PC-9 (cell line): ENCODE measurements around the gene IP6K3.

Source experiments
- CTCF ChIP-seq: fragments of 200-600 bp; sonication (generic); conservative IDR thresholded peaks from 2 replicates; pipeline ENCODE4 v1.6.1; 2017; ENCODE audit warnings: mixed run types, antibody characterized with exemption, mild to moderate bottlenecking, moderate library complexity
- EZH2 ChIP-seq: fragments of 200-600 bp; sonication (generic); IDR thresholded peaks from 2 replicates; pipeline ENCODE4 v1.8.0; 2017; ENCODE audit warnings: antibody characterized with exemption, low read depth

- peak; percentile 76 for TF ChIP-seq CTCF
- no peak for TF ChIP-seq EZH2
These were observed 35.3 kb downstream of the IP6K3 start, which contains the start of gene UQCC2 for GRCh38 chr6:33711140-33712129.
